GM21423 (cell line): Measurements from ENCODE around the gene CAP1.

Experiments
- ATAC-seq: cut with Tn5 transposase; IDR thresholded peaks from one replicate; pipeline ENCODE4 v1.9.1; 2021; ENCODE audit warnings: mild to moderate bottlenecking, moderate library complexity; ENCODE audit not compliant: unreplicated experiment

The CAP1 gene

GRCh38 chr1:40094466-40095110 is 54.1 kb downstream of the CAP1 start:
- no peak for ATAC-seq

- ATAC-seq = no peak
These were observed 55.3 kb downstream of the CAP1 start for GRCh38 chr1:40095806-40096205.

GRCh38 chr1:40096646-40096976 is 56.1 kb downstream of the CAP1 start:
- peak; percentile 18 for ATAC-seq

- peak; percentile 82 for ATAC-seq
These were observed 56.7 kb downstream of the CAP1 start, which contains the start of gene PPT1 for GRCh38 chr1:40096977-40097782. PPT1 (minus strand) TSS chr1:40097252; CDS start chr1:40097238, 14 bp downstream.

- no peak for ATAC-seq
These were observed 61.5 kb downstream of the CAP1 start for GRCh38 chr1:40102038-40102437.

GRCh38 chr1:40102896-40103295 is 62.4 kb downstream of the CAP1 start:
- no peak for ATAC-seq

- ATAC-seq = no peak
These were observed 64.5 kb downstream of the CAP1 start for GRCh38 chr1:40105028-40105427.

GRCh38 chr1:40107290-40107959 is 66.9 kb downstream of the CAP1 start:
- no peak for ATAC-seq

- no peak for ATAC-seq
These were observed 69.9 kb downstream of the CAP1 start for GRCh38 chr1:40110389-40110788.

GRCh38 chr1:40114400-40114799 is 73.9 kb downstream of the CAP1 start:
- no peak for ATAC-seq

- no peak for ATAC-seq
These were observed 79.6 kb downstream of the CAP1 start for GRCh38 chr1:40120128-40120527.
